ENCODE measurements around the gene NFE2L2. TPM values are rescaled to one million over a fixed set of nuclear protein-coding genes. Genes with fewer than 3 reads are reported as not detected.
"Not testable (repeated sequence)": the region's sequence is repeated elsewhere in the genome, so short reads cannot be mapped to it uniquely, and the experiment has no call there.

NFE2L2 gene
- polyA plus RNA-seq, 1 donor (not counting 4 experiments of a cell fraction or from before 2014, with no cell fraction given): 177 TPM

GRCh38 chr2:177313162-177313781, 48.7 kb upstream of the NFE2L2 start:
- H2AFZ ChIP-seq (ENCODE audit: control insufficient read depth, low read length): peak overlapping the region; percentile 46
- H3K9me3 ChIP-seq (ENCODE audit: control insufficient read depth, low read depth, low read length): no peaks in the 10 kb centered on the region
- H3K4me3 ChIP-seq (ENCODE audit: control insufficient read depth in 2 of 3, extremely low read depth in 1 of 3, insufficient read depth in 2 of 3, low read depth in 1 of 3, low read length in 3 of 3): no peak overlapping the region
- no peak overlapping the region for H3K27ac ChIP-seq (ENCODE audit: control insufficient read depth, insufficient read depth, low read length)
- H3K27me3 ChIP-seq (ENCODE audit: control insufficient read depth, extremely low read depth, insufficient read depth, low read length): no peaks in the 10 kb centered on the region
- FAIRE-seq: no peak
- no peaks in the 10 kb centered on the region for H3K36me3 ChIP-seq (ENCODE audit: control insufficient read depth in 2 of 2, extremely low read depth in 1 of 2, insufficient read depth in 2 of 2, low read length in 2 of 2)
- peaks cover 37% of the 10 kb centered on the region for H3K4me1 ChIP-seq (ENCODE audit: control insufficient read depth, extremely low read depth, insufficient read depth, low read length)
- peak overlapping the region; percentile 36 for H3K4me2 ChIP-seq (ENCODE audit: control insufficient read depth, extremely low read depth, insufficient read depth, low read depth, low read length)
- no peaks in the 10 kb centered on the region for H3K79me2 ChIP-seq (ENCODE audit: control insufficient read depth, insufficient read depth, low read length)
- no peak for DNase-seq (ENCODE audit: low read depth, low spot score)
- no peaks in the 10 kb centered on the region for H4K20me1 ChIP-seq (ENCODE audit: control insufficient read depth, extremely low read depth, insufficient read depth, low read length)
- TF ChIP-seq, protein P1, sequence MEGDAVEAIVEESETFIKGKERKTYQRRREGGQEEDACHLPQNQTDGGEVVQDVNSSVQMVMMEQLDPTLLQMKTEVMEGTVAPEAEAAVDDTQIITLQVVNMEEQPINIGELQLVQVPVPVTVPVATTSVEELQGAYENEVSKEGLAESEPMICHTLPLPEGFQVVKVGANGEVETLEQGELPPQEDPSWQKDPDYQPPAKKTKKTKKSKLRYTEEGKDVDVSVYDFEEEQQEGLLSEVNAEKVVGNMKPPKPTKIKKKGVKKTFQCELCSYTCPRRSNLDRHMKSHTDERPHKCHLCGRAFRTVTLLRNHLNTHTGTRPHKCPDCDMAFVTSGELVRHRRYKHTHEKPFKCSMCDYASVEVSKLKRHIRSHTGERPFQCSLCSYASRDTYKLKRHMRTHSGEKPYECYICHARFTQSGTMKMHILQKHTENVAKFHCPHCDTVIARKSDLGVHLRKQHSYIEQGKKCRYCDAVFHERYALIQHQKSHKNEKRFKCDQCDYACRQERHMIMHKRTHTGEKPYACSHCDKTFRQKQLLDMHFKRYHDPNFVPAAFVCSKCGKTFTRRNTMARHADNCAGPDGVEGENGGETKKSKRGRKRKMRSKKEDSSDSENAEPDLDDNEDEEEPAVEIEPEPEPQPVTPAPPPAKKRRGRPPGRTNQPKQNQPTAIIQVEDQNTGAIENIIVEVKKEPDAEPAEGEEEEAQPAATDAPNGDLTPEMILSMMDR (optimal IDR thresholded peaks at IDR 0.05 in 1 of 3, IDR thresholded peaks at IDR 0.05 in 1 of 3, conservative IDR thresholded peaks at IDR 0.05 in 1 of 3; ENCODE audit: extremely low read depth in 1 of 3, insufficient read depth in 2 of 3, low read length in 3 of 3): no peak
- TF ChIP-seq EZH2 (IDR thresholded peaks at IDR 0.05; ENCODE audit: low read length): no peak
- no peaks in the 10 kb centered on the region for H3K9me1 ChIP-seq (ENCODE audit: control insufficient read depth, extremely low read depth, insufficient read depth, low read length)
- H3K9ac ChIP-seq (ENCODE audit: control insufficient read depth, extremely low read depth, insufficient read depth, low read length): no peak overlapping the region
- dilution Hi-C loops (cut with MboI; ENCODE audit: extremely low pct_ligation_motif_present, low sequenced_read_pairs): no loop called here

DNA sequence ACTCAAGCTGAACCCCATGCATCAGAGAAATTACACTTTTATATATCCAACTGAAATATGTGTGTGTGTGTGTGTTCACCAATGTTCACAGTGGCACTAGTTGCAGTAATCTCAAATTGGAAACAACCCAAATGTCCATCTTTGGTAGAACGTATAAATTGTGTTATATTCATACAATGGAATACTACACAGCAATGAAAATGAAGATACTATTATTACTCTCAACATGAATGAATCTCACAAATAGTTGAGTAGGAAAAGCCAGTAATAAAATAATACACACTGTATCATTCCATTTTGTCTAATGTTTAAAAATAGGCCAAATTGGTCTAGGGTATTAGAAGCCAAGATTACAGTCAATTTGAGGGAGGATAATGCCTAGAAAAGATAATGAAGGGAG, 48.0 kb upstream of the NFE2L2 start:
- DNase-seq (ENCODE audit: low read depth, low spot score): no peak
- no peak overlapping the region for H3K4me2 ChIP-seq (ENCODE audit: control insufficient read depth, extremely low read depth, insufficient read depth, low read depth, low read length)
- dilution Hi-C loops (cut with MboI; ENCODE audit: extremely low pct_ligation_motif_present, low sequenced_read_pairs): no loop called here
- peaks cover 30% of the 10 kb centered on the region for H3K4me1 ChIP-seq (ENCODE audit: control insufficient read depth, extremely low read depth, insufficient read depth, low read length)
- no peak overlapping the region for H3K4me3 ChIP-seq (ENCODE audit: control insufficient read depth in 2 of 3, extremely low read depth in 1 of 3, insufficient read depth in 2 of 3, low read depth in 1 of 3, low read length in 3 of 3)
- H3K9me1 ChIP-seq (ENCODE audit: control insufficient read depth, extremely low read depth, insufficient read depth, low read length): no peaks in the 10 kb centered on the region
- H3K27ac ChIP-seq (ENCODE audit: control insufficient read depth, insufficient read depth, low read length): no peak overlapping the region
- H3K79me2 ChIP-seq (ENCODE audit: control insufficient read depth, insufficient read depth, low read length): no peaks in the 10 kb centered on the region
- H3K36me3 ChIP-seq (ENCODE audit: control insufficient read depth in 2 of 2, extremely low read depth in 1 of 2, insufficient read depth in 2 of 2, low read length in 2 of 2): no peaks in the 10 kb centered on the region
- no peak for FAIRE-seq
- no peak overlapping the region for H3K9ac ChIP-seq (ENCODE audit: control insufficient read depth, extremely low read depth, insufficient read depth, low read length)
- H2AFZ ChIP-seq (ENCODE audit: control insufficient read depth, low read length): no peak overlapping the region
- no peaks in the 10 kb centered on the region for H4K20me1 ChIP-seq (ENCODE audit: control insufficient read depth, extremely low read depth, insufficient read depth, low read length)
- TF ChIP-seq, protein P1 (optimal IDR thresholded peaks at IDR 0.05 in 1 of 3, IDR thresholded peaks at IDR 0.05 in 1 of 3, conservative IDR thresholded peaks at IDR 0.05 in 1 of 3; ENCODE audit: extremely low read depth in 1 of 3, insufficient read depth in 2 of 3, low read length in 3 of 3): no peak
- TF ChIP-seq EZH2 (IDR thresholded peaks at IDR 0.05; ENCODE audit: low read length): no peak
- H3K9me3 ChIP-seq (ENCODE audit: control insufficient read depth, low read depth, low read length): no peaks in the 10 kb centered on the region
- no peaks in the 10 kb centered on the region for H3K27me3 ChIP-seq (ENCODE audit: control insufficient read depth, extremely low read depth, insufficient read depth, low read length)

GRCh38 chr2:177309672-177310309, 45.3 kb upstream of the NFE2L2 start:
- DNase-seq (ENCODE audit: low read depth, low spot score); H3K9me3 ChIP-seq (ENCODE audit: control insufficient read depth, low read depth, low read length); H3K4me3 ChIP-seq (ENCODE audit: control insufficient read depth in 2 of 3, extremely low read depth in 1 of 3, insufficient read depth in 2 of 3, low read depth in 1 of 3, low read length in 3 of 3); H4K20me1 ChIP-seq (ENCODE audit: control insufficient read depth, extremely low read depth, insufficient read depth, low read length); H3K79me2 ChIP-seq (ENCODE audit: control insufficient read depth, insufficient read depth, low read length); H3K9ac ChIP-seq (ENCODE audit: control insufficient read depth, extremely low read depth, insufficient read depth, low read length); H3K27ac ChIP-seq (ENCODE audit: control insufficient read depth, insufficient read depth, low read length); H2AFZ ChIP-seq (ENCODE audit: control insufficient read depth, low read length); FAIRE-seq; H3K4me2 ChIP-seq (ENCODE audit: control insufficient read depth, extremely low read depth, insufficient read depth, low read depth, low read length); H3K9me1 ChIP-seq (ENCODE audit: control insufficient read depth, extremely low read depth, insufficient read depth, low read length); H3K36me3 ChIP-seq (ENCODE audit: control insufficient read depth in 2 of 2, extremely low read depth in 1 of 2, insufficient read depth in 2 of 2, low read length in 2 of 2); H3K27me3 ChIP-seq (ENCODE audit: control insufficient read depth, extremely low read depth, insufficient read depth, low read length); dilution Hi-C loops (cut with MboI; ENCODE audit: extremely low pct_ligation_motif_present, low sequenced_read_pairs): not testable (repeated sequence)
- peaks cover 25% of the 10 kb centered on the region for H3K4me1 ChIP-seq (ENCODE audit: control insufficient read depth, extremely low read depth, insufficient read depth, low read length)
